Prostate gland (tissue), 2 donors: ENCODE data around the gene SUDS3. TPM values are rescaled to one million over a fixed set of nuclear protein-coding genes. Genes with fewer than 3 reads are reported as not detected.

Experiments used
- DNase-seq: peaks from one replicate; pipeline ENCODE4 v3.0.0-alpha.2; 2019; ENCODE audit warnings: low spot score
- H3K27ac ChIP-seq, 2 donors: fragments of 200-600 bp; sonication (generic); 2 replicates each; pipeline ENCODE4 v1.5.1; 2017 to 2019
- H3K27me3 ChIP-seq: fragments of 200-600 bp; sonication (generic); replicated peaks from 2 replicates; pipeline ENCODE4 v1.5.1; 2019; ENCODE audit not compliant: insufficient read depth
- H3K36me3 ChIP-seq, 2 donors: fragments of 200-600 bp; sonication (generic); 1 replicate in 1 of 2; 2 replicates in 1 of 2; pipeline versions ENCODE4 v1.5.1 to v1.8.1; 2017 to 2019
- H3K4me1 ChIP-seq: fragments of 200-600 bp; sonication (generic); replicated peaks from 2 replicates; pipeline ENCODE4 v1.5.1; 2019
- H3K4me3 ChIP-seq, 2 donors: fragments of 200-600 bp; sonication (generic); 2 replicates each; pipeline ENCODE4 v1.5.1; 2017 to 2019
- H3K9me3 ChIP-seq: fragments of 200-600 bp; sonication (generic); 2 replicates; pipeline ENCODE4 v1.5.1; 2017
- POLR2A ChIP-seq: fragments of 450-650 bp; IDR thresholded peaks from one replicate; pipeline ENCODE4 v1.6.1; 2016; ENCODE audit warnings: antibody characterized with exemption, mild to moderate bottlenecking
- POLR2AphosphoS5 ChIP-seq: sonication (generic); formaldehyde crosslinking; IDR thresholded peaks from one replicate; pipeline ENCODE4 v1.6.1; 2017; ENCODE audit warnings: antibody characterized with exemption
- WGBS: methylation state at CpG from one replicate; pipeline ENCODE4 v1.1.5; 2018; 5-methylcytosine and 5-hydroxymethylcytosine counted together
- intact Hi-C: fragments of 100-400 bp; cut with DNase I; formaldehyde crosslinking; loops from one replicate; pipeline ENCODE4 v1.14.2; 2022
- total RNA-seq, 2 donors: library from RNA; depleted of rRNA; stranded (reverse); fragments of >200 nt; gene quantifications; one replicate each; pipeline ENCODE4 v1.1.0, GENCODE V29; 2016
- TF ChIP-seq, protein P1 (sequence below), 4 experiments: fragments of 200-600 bp in 2 of 4; fragments of 450-650 bp in 2 of 4; sonication (generic) in 2 of 4; IDR thresholded peaks; 1 replicate in 3 of 4; 2 replicates in 1 of 4; pipeline ENCODE4 v1.5.1; 2016 to 2019; ENCODE audit warnings: antibody characterized with exemption in 4 of 4, mild to moderate bottlenecking in 2 of 4, moderate library complexity in 2 of 4

Gene SUDS3
- total RNA-seq, 2 donors from 2014 or later: 62.0 to 82.6 TPM

DNA sequence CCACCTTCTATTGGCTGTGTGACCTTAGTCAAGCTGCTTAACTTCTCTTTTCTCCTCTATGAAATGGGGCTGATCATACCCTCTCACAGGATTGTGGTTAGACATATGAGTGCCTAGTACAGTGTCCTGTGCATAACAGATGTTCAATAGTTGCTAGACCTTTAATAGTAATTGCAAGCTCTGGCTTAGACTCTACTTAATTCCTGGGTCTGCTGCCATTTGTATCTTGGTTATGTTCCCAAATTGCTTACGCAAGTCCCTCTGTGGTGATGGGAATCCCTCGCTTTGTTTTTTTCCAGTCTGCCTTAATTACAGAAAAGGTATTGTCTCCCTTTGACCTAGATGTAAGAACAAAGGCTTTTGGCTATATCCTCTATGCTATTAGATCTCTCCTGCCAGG is 15.1 kb downstream of the SUDS3 start:
- no peaks in the 10 kb centered on the region for H3K9me3 ChIP-seq
- H3K36me3 ChIP-seq: peaks cover 7 to 12% of the 10 kb centered on the region in 2 donors
- H3K27ac ChIP-seq: no peak overlapping the region
- TF ChIP-seq, protein P1, sequence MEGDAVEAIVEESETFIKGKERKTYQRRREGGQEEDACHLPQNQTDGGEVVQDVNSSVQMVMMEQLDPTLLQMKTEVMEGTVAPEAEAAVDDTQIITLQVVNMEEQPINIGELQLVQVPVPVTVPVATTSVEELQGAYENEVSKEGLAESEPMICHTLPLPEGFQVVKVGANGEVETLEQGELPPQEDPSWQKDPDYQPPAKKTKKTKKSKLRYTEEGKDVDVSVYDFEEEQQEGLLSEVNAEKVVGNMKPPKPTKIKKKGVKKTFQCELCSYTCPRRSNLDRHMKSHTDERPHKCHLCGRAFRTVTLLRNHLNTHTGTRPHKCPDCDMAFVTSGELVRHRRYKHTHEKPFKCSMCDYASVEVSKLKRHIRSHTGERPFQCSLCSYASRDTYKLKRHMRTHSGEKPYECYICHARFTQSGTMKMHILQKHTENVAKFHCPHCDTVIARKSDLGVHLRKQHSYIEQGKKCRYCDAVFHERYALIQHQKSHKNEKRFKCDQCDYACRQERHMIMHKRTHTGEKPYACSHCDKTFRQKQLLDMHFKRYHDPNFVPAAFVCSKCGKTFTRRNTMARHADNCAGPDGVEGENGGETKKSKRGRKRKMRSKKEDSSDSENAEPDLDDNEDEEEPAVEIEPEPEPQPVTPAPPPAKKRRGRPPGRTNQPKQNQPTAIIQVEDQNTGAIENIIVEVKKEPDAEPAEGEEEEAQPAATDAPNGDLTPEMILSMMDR (IDR thresholded peaks at IDR 0.05): no peak
- TF ChIP-seq POLR2A: no peak
- TF ChIP-seq POLR2AphosphoS5: no peak
- no peak overlapping the region for H3K4me3 ChIP-seq
- no peak for DNase-seq
- 81% methylated on average over 2 of the region's 2 CpGs for WGBS
- no peaks in the 10 kb centered on the region for H3K4me1 ChIP-seq
- no peaks in the 10 kb centered on the region for H3K27me3 ChIP-seq
- intact Hi-C loops: no loop called here

DNA sequence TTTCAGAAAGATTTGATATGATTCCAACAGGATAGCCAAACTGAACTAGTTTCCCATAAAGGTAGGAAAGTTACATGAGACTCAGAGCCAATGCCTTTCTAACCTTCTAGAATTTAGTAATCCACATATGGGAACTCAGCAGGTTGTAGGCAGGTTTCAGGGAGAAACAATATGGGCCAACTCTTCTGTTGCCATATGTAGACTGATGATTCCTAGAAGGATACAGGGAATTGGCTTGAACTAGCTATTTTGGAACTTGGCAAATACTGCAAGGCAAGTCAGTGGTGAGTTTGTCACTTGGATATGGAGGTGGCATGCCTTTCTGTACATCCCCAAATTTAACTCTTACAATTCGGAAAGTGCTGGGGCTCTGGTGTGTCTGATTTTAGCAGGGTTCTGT is 15.5 kb downstream of the SUDS3 start:
- H3K27ac ChIP-seq: no peak overlapping the region
- no peaks in the 10 kb centered on the region for H3K4me1 ChIP-seq

DNA sequence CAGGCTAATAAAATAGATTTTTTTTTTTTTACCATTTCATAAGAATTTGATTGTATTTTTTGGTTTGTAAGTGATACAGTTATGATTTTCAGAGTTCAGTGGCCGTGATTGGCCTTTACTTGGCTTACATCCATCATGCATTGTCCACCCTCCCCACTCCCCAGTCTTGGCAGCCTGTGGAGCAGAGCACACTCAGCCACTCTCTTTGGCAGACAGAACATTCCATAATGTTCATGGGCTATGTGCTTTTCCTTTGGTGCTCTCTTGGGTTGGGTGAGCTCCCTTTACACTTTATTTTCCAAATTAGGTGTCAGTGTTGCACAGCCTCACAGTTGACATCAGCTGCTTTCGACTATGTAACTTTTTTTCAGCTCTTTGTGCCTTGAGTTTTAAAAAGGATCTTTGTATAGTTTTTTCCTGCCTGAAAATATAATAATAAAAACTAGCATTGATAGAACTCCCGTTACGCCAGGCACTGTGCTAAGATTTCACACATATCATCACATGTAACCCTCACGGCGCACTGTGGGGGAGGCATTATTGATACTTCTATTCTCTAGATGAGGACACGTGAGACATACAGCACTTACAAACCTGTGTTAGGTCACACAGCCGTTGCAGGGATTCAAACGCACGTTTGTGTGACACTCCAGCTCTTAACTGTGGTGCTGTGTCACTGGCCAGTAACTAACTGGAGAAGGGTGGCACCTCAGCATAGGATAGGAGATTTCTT is 21.5 kb downstream of the SUDS3 start:
- 76% methylated on average over 10 of the region's 10 CpGs for WGBS
- no peak overlapping the region for H3K27ac ChIP-seq
- intact Hi-C loops: no loop called here

More for the DNA sequence above, 15.5 kb downstream of the SUDS3 start:
- 87% methylated on average over 1 of the region's 1 CpG for WGBS
- Histone ChIP-seq H3K4me3 (no peak overlapping the region), H3K36me3 (peaks cover 7 to 12% of the 10 kb centered on the region in 2 donors), H3K9me3 (no peaks in the 10 kb centered on the region), H3K27me3 (no peaks in the 10 kb centered on the region)
- intact Hi-C loops: no loop called here
- DNase-seq: no peak
- TF ChIP-seq, protein P1 (IDR thresholded peaks at IDR 0.05): no peak
- no peak for TF ChIP-seq POLR2A
- TF ChIP-seq POLR2AphosphoS5: no peak

DNA sequence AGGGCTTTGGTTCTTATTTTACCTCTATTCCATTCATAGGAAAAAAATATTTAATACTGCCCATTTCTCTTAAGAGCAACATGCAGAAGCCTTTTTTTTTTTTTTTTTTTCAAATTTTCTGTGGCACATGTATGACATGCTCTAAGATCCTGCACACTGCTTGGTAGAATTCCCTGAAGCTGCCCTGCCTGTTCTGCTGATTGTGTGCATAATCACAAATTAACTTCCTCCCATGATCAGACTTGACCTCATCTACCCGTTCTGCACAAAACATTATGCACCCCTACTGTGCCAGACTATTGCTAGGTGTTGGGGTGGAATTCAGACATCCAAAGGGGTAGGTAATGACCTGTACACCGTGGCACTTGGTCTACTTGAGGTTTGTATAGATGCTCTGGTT is 22.2 kb downstream of the SUDS3 start:
- TF ChIP-seq, protein P1 (IDR thresholded peaks at IDR 0.05): no peak
- TF ChIP-seq POLR2AphosphoS5: no peak
- no peak for TF ChIP-seq POLR2A
- intact Hi-C loops: no loop called here
- no peak for DNase-seq
- Histone ChIP-seq H3K4me3 (no peak overlapping the region), H3K4me1 (no peaks in the 10 kb centered on the region), H3K27ac (no peak overlapping the region), H3K9me3 (no peaks in the 10 kb centered on the region), H3K27me3 (no peaks in the 10 kb centered on the region), H3K36me3 (peaks cover 5 to 7% of the 10 kb centered on the region in 2 donors)
- WGBS: 85% methylated on average over 2 of the region's 2 CpGs

More for the DNA sequence above, 21.5 kb downstream of the SUDS3 start:
- DNase-seq: no peak
- H3K9me3 ChIP-seq: no peaks in the 10 kb centered on the region
- H3K36me3 ChIP-seq: peaks cover 1 to 7% of the 10 kb centered on the region in 2 donors
- TF ChIP-seq POLR2AphosphoS5 (no peak), POLR2A (no peak)
- TF ChIP-seq, protein P1 (IDR thresholded peaks at IDR 0.05): no peak
- H3K4me1 ChIP-seq: no peaks in the 10 kb centered on the region
- no peaks in the 10 kb centered on the region for H3K27me3 ChIP-seq
- no peak overlapping the region for H3K4me3 ChIP-seq

DNA sequence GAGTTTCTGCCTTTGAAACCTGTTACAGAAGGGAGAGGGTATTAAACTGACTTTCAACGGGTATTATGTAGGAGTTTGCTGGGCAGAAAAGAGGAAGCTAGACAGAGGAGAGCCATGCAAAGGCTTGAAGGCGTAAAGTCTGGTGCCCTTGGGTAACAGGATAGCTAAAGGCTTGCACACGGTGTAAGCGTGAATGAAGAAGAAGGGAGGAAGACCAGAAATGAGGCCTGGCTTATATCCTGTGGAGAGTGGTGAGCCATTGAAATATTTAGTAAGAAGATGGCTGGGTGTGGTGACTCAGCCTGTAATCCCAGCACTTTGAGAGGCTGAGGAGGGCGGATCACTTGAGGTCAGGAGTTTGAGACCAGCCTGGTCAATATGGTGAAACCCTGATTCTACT is 22.6 kb downstream of the SUDS3 start:
- Histone ChIP-seq H3K4me3 (no peak overlapping the region), H3K9me3 (no peaks in the 10 kb centered on the region), H3K36me3 (peaks cover 3 to 5% of the 10 kb centered on the region in 2 donors), H3K4me1 (no peaks in the 10 kb centered on the region), H3K27ac (no peak overlapping the region), H3K27me3 (no peaks in the 10 kb centered on the region)
- no peak for TF ChIP-seq POLR2AphosphoS5
- WGBS: 96% methylated on average over 5 of the region's 5 CpGs
- no peak for DNase-seq
- intact Hi-C loops: no loop called here
